Measurements from ENCODE around the gene ITGB4. TPM values are rescaled to one million over a fixed set of nuclear protein-coding genes. Genes with fewer than 3 reads are reported as not detected.

The ITGB4 gene
- total and polyA plus RNA-seq, 2 of the 13 experiments (the other 11 are each of a cell fraction or from before 2014, with no cell fraction given): 6.9 to 14.5 TPM

DNA sequence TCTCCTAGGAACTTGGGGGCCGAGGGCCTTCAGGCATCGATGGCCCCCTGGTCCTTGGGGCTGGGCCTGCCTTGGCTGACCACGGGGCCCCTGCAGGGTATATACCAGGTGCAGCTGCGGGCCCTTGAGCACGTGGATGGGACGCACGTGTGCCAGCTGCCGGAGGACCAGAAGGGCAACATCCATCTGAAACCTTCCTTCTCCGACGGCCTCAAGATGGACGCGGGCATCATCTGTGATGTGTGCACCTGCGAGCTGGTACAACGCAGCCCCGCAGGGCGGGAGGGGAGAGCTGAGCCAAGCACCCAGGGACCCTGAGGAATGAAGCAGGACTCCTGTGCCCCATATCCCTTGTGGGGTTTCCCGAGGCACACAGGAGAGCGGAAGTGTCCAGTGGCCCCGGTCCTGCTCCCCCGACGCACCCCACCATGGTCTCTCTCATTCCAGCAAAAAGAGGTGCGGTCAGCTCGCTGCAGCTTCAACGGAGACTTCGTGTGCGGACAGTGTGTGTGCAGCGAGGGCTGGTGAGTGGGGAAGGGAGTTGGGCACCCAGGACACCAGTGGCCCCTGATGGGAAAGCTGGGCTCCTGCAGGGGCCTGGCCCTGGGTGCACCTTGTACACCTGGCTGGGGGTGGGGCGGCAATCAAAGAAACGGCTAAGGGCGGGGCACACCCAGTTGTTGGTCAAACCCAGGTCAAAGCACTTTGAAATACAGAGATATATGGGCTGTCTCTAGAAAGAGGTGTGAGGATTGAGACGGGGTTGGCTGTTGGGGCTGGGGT, 10.6 kb downstream of the ITGB4 start:
- H3K27me3 ChIP-seq (ENCODE audit: control insufficient read depth in 1 of 2, insufficient read depth in 2 of 2, low read length in 2 of 2): peaks cover 0 to 1% of the 10 kb centered on the region in 2 experiments; a peak in 1 of 5 replicates
- in situ Hi-C loops (cut with HindIII; ENCODE audit: extremely low pct_ligation_motif_present, low pct_unique_long_range_greater_than_20kb) (no loop called here), intact Hi-C loops (cut with micrococcal nuclease; ENCODE audit: unreplicated experiment) (no loop called here)
- no TSS peak for BruUV-seq (replicated peaks)
- H3K4me1 ChIP-seq (ENCODE audit: insufficient read depth, low read length): peaks cover 26% of the 10 kb centered on the region
- H3K27ac ChIP-seq (ENCODE audit: extremely low read length, insufficient read depth, low read length): no peak overlapping the region
- 64% methylated on average over 24 of the region's 31 CpGs for WGBS (ENCODE audit: low lambda C conversion rate)
- H3K4me2 ChIP-seq (ENCODE audit: low read depth, low read length): no peak overlapping the region
- FAIRE-seq (no peak), DNase-seq (ENCODE audit: low spot score) (no peak), ATAC-seq (no peak)
- H3K36me3 ChIP-seq (replicated peaks in 1 of 2; ENCODE audit: control insufficient read depth in 1 of 2, insufficient read depth in 2 of 2, low read length in 2 of 2): no peaks in the 10 kb centered on the region
- no peak overlapping the region for H3K9ac ChIP-seq (ENCODE audit: insufficient read depth, low read depth, low read length)
- H4K20me1 ChIP-seq (ENCODE audit: insufficient read depth, low read length): no peaks in the 10 kb centered on the region
- POLR2A ChIA-PET: no interaction called here
- TF ChIP-seq ZEB1 (IDR thresholded peaks at IDR 0.05; ENCODE audit: insufficient replicate concordance, low read depth): peak; percentile 38
- no peak for TF ChIP-seq ZNF776 (CRISPR knock-in tag; IDR thresholded peaks at IDR 0.05)
- TF ChIP-seq, protein P1, sequence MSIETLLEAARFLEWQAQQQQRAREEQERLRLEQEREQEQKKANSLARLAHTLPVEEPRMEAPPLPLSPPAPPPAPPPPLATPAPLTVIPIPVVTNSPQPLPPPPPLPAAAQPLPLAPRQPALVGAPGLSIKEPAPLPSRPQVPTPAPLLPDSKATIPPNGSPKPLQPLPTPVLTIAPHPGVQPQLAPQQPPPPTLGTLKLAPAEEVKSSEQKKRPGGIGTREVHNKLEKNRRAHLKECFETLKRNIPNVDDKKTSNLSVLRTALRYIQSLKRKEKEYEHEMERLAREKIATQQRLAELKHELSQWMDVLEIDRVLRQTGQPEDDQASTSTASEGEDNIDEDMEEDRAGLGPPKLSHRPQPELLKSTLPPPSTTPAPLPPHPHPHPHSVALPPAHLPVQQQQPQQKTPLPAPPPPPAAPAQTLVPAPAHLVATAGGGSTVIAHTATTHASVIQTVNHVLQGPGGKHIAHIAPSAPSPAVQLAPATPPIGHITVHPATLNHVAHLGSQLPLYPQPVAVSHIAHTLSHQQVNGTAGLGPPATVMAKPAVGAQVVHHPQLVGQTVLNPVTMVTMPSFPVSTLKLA (IDR thresholded peaks at IDR 0.05): 0 out of 2 replicates have a peak, but pooled peaks have one; percentile 5
- TF ChIP-seq, protein P2, sequence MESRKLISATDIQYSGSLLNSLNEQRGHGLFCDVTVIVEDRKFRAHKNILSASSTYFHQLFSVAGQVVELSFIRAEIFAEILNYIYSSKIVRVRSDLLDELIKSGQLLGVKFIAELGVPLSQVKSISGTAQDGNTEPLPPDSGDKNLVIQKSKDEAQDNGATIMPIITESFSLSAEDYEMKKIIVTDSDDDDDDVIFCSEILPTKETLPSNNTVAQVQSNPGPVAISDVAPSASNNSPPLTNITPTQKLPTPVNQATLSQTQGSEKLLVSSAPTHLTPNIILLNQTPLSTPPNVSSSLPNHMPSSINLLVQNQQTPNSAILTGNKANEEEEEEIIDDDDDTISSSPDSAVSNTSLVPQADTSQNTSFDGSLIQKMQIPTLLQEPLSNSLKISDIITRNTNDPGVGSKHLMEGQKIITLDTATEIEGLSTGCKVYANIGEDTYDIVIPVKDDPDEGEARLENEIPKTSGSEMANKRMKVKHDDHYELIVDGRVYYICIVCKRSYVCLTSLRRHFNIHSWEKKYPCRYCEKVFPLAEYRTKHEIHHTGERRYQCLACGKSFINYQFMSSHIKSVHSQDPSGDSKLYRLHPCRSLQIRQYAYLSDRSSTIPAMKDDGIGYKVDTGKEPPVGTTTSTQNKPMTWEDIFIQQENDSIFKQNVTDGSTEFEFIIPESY (CRISPR knock-in tag; IDR thresholded peaks at IDR 0.05): no peak
- no peak for TF ChIP-seq MED13 (CRISPR knock-in tag; IDR thresholded peaks at IDR 0.05)
- H3K79me2 ChIP-seq (ENCODE audit: insufficient read depth, low read length): no peaks in the 10 kb centered on the region
- H3K9me3 ChIP-seq (ENCODE audit: low read length): no peaks in the 10 kb centered on the region
- CTCF ChIA-PET (ENCODE audit: low intra/inter-chr PET ratio, low total read pairs): no interaction called here
- H3K4me3 ChIP-seq (replicated peaks in 1 of 3; ENCODE audit: insufficient read depth in 1 of 3, low read depth in 2 of 3, low read length in 3 of 3): no peak overlapping the region
- no peak overlapping the region for H2AFZ ChIP-seq (ENCODE audit: low read length)
